HEK293 (cell line): ENCODE results near the gene DUSP10.

Experiments used
- BCL11A ChIP-seq: fragments of 450-650 bp; formaldehyde crosslinking; IDR thresholded peaks from 2 replicates; pipeline ENCODE4 v1.5.1; 2016; ENCODE audit warnings: low read depth, missing biosample characterization, missing genetic modification characterization
- BCL6B ChIP-seq: fragments of 450-650 bp; formaldehyde crosslinking; IDR thresholded peaks from 2 replicates; pipeline ENCODE4 v1.5.1; 2017; ENCODE audit warnings: missing biosample characterization, missing genetic modification characterization
- CTCF ChIP-seq: fragments of 450-650 bp; formaldehyde crosslinking; IDR thresholded peaks from 2 replicates; pipeline ENCODE4 v1.5.1; 2016; ENCODE audit warnings: missing biosample characterization, missing genetic modification characterization
- REST ChIP-seq: fragments of 450-650 bp; formaldehyde crosslinking; IDR thresholded peaks from 2 replicates; pipeline ENCODE4 v1.5.1; 2016; ENCODE audit warnings: missing biosample characterization, missing genetic modification characterization
- WT1 ChIP-seq: fragments of 450-650 bp; formaldehyde crosslinking; IDR thresholded peaks from 2 replicates; pipeline ENCODE4 v1.5.1; 2016; ENCODE audit warnings: missing biosample characterization, missing genetic modification characterization
- ZBTB8A ChIP-seq: fragments of 450-650 bp; formaldehyde crosslinking; IDR thresholded peaks from 2 replicates; pipeline ENCODE4 v1.5.1; 2016; ENCODE audit warnings: missing biosample characterization, missing genetic modification characterization
- ZNF114 ChIP-seq: fragments of 450-650 bp; formaldehyde crosslinking; IDR thresholded peaks from 2 replicates; pipeline ENCODE4 v1.5.0; 2017; ENCODE audit warnings: missing biosample characterization, missing genetic modification characterization
- ZNF391 ChIP-seq: fragments of 450-650 bp; formaldehyde crosslinking; IDR thresholded peaks from 2 replicates; pipeline ENCODE4 v1.5.1; 2016; ENCODE audit warnings: low read depth, missing biosample characterization, missing genetic modification characterization, borderline replicate concordance
- ZNF416 ChIP-seq: fragments of 450-650 bp; formaldehyde crosslinking; IDR thresholded peaks from 2 replicates; pipeline ENCODE4 v1.5.1; 2016; ENCODE audit warnings: missing biosample characterization, missing genetic modification characterization
- ZNF660 ChIP-seq: fragments of 450-650 bp; IDR thresholded peaks from 2 replicates; pipeline ENCODE4 v1.5.1; 2018; ENCODE audit warnings: missing biosample characterization, mild to moderate bottlenecking, missing genetic modification characterization
- ZSCAN4 ChIP-seq: fragments of 450-650 bp; formaldehyde crosslinking; IDR thresholded peaks from 2 replicates; pipeline ENCODE4 v1.5.1; 2017; ENCODE audit warnings: missing biosample characterization, missing genetic modification characterization

GRCh38 chr1:221716713-221717484 lies 25.0 kb downstream of the DUSP10 start:
- TF ChIP-seq ZBTB8A (tag by site-specific recombination) (no peak), CTCF (tag by site-specific recombination) (no peak), REST (peak; percentile 73), ZNF660 (tag by site-specific recombination) (no peak), BCL11A (tag by site-specific recombination) (no peak), ZNF114 (tag by site-specific recombination) (no peak), ZSCAN4 (tag by site-specific recombination) (no peak), ZNF391 (no peak), ZNF416 (tag by site-specific recombination) (no peak), WT1 (tag by site-specific recombination) (peak; percentile 94), BCL6B (tag by site-specific recombination) (no peak)
